Neutrophil (primary cell): ENCODE measurements around the gene SMNDC1.

ENCODE experiments used
- H3K27ac ChIP-seq: fragments of 200-600 bp; sonication (generic); 2 replicates; pipeline ENCODE4 v1.5.1; 2016; ENCODE audit warnings: mild to moderate bottlenecking, moderate library complexity
- H3K27me3 ChIP-seq: fragments of 200-600 bp; sonication (generic); 2 replicates; pipeline ENCODE4 v1.6.0; 2016; ENCODE audit warnings: mild to moderate bottlenecking
- H3K36me3 ChIP-seq: fragments of 200-600 bp; sonication (generic); 2 replicates; pipeline ENCODE4 v1.5.1; 2017
- H3K4me1 ChIP-seq, 2 experiments: fragments of 200-600 bp in 1 of 2; sonication (generic) in 1 of 2; 1 replicate in 1 of 2; 2 replicates in 1 of 2; pipeline versions ENCODE4 v1.5.1 to v1.6.1; 2013 to 2016; ENCODE audit warnings: low read depth in 1 of 2, low read length in 1 of 2, mild to moderate bottlenecking in 1 of 2, moderate library complexity in 1 of 2; ENCODE audit not compliant: control insufficient read depth in 1 of 2, insufficient read depth in 1 of 2
- H3K4me3 ChIP-seq, 2 experiments: fragments of 200-600 bp in 1 of 2; sonication (generic) in 1 of 2; 1 replicate in 1 of 2; 2 replicates in 1 of 2; pipeline ENCODE4 v1.5.1; 2013 to 2016; ENCODE audit warnings: low read depth in 1 of 2, low read length in 1 of 2, mild to moderate bottlenecking in 1 of 2, moderate library complexity in 1 of 2
- H3K9me3 ChIP-seq: fragments of 200-600 bp; sonication (generic); 2 replicates; pipeline ENCODE4 v1.5.1; 2016
- CTCF ChIP-seq: fragments of 200-600 bp; sonication (generic); IDR thresholded peaks from 2 replicates; pipeline ENCODE4 v1.5.1; 2016; ENCODE audit warnings: antibody characterized with exemption

SMNDC1 gene

GRCh38 chr10:110303681-110304080, 1.0 kb downstream of the SMNDC1 start:
- H3K9me3 ChIP-seq = no peaks in the 10 kb centered on the region
- peaks cover 32 to 35% of the 10 kb centered on the region in 2 experiments for H3K4me1 ChIP-seq
- no peak for TF ChIP-seq CTCF
- H3K36me3 ChIP-seq = peaks cover 45% of the 10 kb centered on the region
- no peaks in the 10 kb centered on the region for H3K27me3 ChIP-seq
- peak overlapping the region; percentile 88 to 93 for H3K4me3 ChIP-seq
- H3K27ac ChIP-seq = peak overlapping the region; percentile 97

GRCh38 chr10:110300486-110300986, 4.2 kb downstream of the SMNDC1 start:
- peaks cover 77% of the 10 kb centered on the region for H3K36me3 ChIP-seq
- no peaks in the 10 kb centered on the region for H3K27me3 ChIP-seq
- no peak overlapping the region for H3K27ac ChIP-seq
- H3K9me3 ChIP-seq = no peaks in the 10 kb centered on the region
- no peak for TF ChIP-seq CTCF
- H3K4me1 ChIP-seq = peaks cover 29 to 30% of the 10 kb centered on the region in 2 experiments
- H3K4me3 ChIP-seq = no peak overlapping the region

GRCh38 chr10:110296966-110297365, 7.8 kb downstream of the SMNDC1 start:
- H3K36me3 ChIP-seq = peaks cover 98% of the 10 kb centered on the region
- peaks cover 6 to 7% of the 10 kb centered on the region in 2 experiments for H3K4me1 ChIP-seq
- TF ChIP-seq CTCF = no peak
- no peaks in the 10 kb centered on the region for H3K27me3 ChIP-seq
- H3K4me3 ChIP-seq = no peak overlapping the region
- H3K9me3 ChIP-seq = no peaks in the 10 kb centered on the region
- no peak overlapping the region for H3K27ac ChIP-seq

DNA sequence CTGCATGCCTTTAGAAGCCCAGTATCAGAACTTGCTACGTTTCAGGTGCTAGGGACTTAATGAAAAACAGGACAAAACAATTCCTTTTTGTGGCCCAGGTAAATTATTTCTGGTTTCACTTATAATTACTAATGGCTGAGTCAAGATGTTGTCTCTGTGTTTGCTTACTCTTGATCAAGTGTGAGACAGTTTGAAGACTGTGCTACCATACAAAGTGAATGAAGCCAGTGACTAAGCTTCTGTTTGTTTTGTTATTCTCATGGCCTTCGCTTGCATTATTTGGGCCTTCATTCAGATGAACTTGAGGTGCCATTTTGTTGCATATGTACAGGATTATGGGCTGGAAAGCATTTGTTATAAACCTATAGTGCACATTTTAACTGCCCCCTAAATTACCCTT, 17.9 kb downstream of the SMNDC1 start:
- Histone ChIP-seq H3K4me3 (no peak overlapping the region), H3K36me3 (peaks cover 72% of the 10 kb centered on the region), H3K4me1 (no peaks in the 10 kb centered on the region), H3K27ac (peak overlapping the region; percentile 1), H3K9me3 (no peaks in the 10 kb centered on the region), H3K27me3 (no peaks in the 10 kb centered on the region)
- no peak for TF ChIP-seq CTCF

DNA sequence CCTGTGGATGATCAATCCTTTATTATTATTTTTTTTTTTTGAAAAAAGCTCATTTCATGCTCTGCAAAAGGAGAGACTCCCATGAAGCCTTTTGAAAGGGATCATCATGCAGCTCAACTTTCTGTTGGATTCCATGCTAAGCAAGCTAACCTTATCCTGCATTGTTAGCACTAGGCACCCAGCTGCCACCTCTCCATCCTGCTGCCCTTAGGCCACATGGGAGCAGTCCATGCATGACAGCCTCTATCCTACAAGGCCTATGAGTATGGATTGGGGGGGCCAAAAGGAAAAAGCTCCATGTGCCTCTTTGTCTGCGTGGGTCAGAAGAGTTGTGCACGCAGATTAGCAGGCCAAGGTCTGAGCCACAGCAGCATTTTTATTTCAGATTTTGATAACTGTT, 19.2 kb downstream of the SMNDC1 start:
- Histone ChIP-seq H3K27ac (no peak overlapping the region), H3K27me3 (no peaks in the 10 kb centered on the region), H3K4me1 (no peaks in the 10 kb centered on the region), H3K36me3 (peaks cover 70% of the 10 kb centered on the region), H3K9me3 (no peaks in the 10 kb centered on the region), H3K4me3 (no peak overlapping the region)
- TF ChIP-seq CTCF = no peak

- Histone ChIP-seq H3K27me3 (no peaks in the 10 kb centered on the region), H3K27ac (no peak overlapping the region), H3K36me3 (peaks cover 64% of the 10 kb centered on the region), H3K4me1 (peaks cover 0 to 3% of the 10 kb centered on the region in 2 experiments), H3K4me3 (no peak overlapping the region), H3K9me3 (no peaks in the 10 kb centered on the region)
- no peak for TF ChIP-seq CTCF
Observed at GRCh38 chr10:110284262-110284661, 20.5 kb downstream of the SMNDC1 start.
